ENCODE data around the gene DDX20. TPM values are rescaled to one million over a fixed set of nuclear protein-coding genes. Genes with fewer than 3 reads are reported as not detected.

DDX20 gene
- total RNA-seq, 4 donors from 2014 or later, result 22.2 to 32.9 (median 29.2) TPM

DNA sequence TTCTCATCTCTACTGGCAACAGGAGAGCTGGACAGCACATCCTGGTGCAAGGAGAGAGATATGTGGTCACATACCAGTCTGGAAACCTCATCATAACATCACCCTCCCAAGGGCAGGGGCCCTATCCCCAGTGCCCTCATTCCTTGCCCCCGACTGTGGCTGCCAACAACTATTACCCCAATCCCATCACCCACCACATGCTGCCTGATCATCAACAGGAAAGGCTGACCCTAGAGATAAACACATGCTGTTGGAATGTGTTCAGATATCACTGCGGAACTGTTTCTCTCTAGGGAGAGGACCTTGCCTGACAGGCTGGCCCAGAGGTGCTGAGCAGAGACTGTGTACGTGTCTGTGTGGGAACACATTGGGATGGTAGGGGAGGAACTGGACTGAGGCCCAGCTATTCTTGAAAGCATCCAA is 12.0 kb upstream of the DDX20 start:
- peaks cover 10 to 17% of the 10 kb centered on the region in 2 donors for H3K4me1 ChIP-seq
- in situ Hi-C loops (cut with MboI; ENCODE audit: low sequenced_read_pairs in 4 of 4) (no loop called here), intact Hi-C loops (cut with DNase I; ENCODE audit: low total_unique reads) (no loop called here)
- ATAC-seq, result no peak
- H3K27ac ChIP-seq, result no peak overlapping the region
- no peaks in the 10 kb centered on the region for H3K27me3 ChIP-seq
- H3K36me3 ChIP-seq, result no peaks in the 10 kb centered on the region
- H3K4me3 ChIP-seq, result no peak overlapping the region
- TF ChIP-seq, protein P1, sequence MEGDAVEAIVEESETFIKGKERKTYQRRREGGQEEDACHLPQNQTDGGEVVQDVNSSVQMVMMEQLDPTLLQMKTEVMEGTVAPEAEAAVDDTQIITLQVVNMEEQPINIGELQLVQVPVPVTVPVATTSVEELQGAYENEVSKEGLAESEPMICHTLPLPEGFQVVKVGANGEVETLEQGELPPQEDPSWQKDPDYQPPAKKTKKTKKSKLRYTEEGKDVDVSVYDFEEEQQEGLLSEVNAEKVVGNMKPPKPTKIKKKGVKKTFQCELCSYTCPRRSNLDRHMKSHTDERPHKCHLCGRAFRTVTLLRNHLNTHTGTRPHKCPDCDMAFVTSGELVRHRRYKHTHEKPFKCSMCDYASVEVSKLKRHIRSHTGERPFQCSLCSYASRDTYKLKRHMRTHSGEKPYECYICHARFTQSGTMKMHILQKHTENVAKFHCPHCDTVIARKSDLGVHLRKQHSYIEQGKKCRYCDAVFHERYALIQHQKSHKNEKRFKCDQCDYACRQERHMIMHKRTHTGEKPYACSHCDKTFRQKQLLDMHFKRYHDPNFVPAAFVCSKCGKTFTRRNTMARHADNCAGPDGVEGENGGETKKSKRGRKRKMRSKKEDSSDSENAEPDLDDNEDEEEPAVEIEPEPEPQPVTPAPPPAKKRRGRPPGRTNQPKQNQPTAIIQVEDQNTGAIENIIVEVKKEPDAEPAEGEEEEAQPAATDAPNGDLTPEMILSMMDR (IDR thresholded peaks at IDR 0.05 in 4 of 5, conservative IDR thresholded peaks at IDR 0.05 in 1 of 5), result no peak
- no peak for TF ChIP-seq POLR2A (IDR thresholded peaks at IDR 0.05)
- DNase-seq, result no peak
- no peaks in the 10 kb centered on the region for H3K9me3 ChIP-seq

GRCh38 chr1:111745675-111746613 is 9.8 kb upstream of the DDX20 start:
- intact Hi-C loops (cut with DNase I; ENCODE audit: low total_unique reads), result no loop called here
- no peaks in the 10 kb centered on the region for H3K9me3 ChIP-seq
- no peaks in the 10 kb centered on the region for H3K36me3 ChIP-seq
- in situ Hi-C loops (cut with MboI; ENCODE audit: low sequenced_read_pairs in 4 of 4), result no loop called here
- TF ChIP-seq, protein P1 (IDR thresholded peaks at IDR 0.05 in 4 of 5, conservative IDR thresholded peaks at IDR 0.05 in 1 of 5), result no peak
- no peak for TF ChIP-seq POLR2A (IDR thresholded peaks at IDR 0.05)
- H3K27me3 ChIP-seq, result no peaks in the 10 kb centered on the region
- peak; percentile 16 to 38 for ATAC-seq
- no peak for DNase-seq
- H3K4me3 ChIP-seq, result no peak overlapping the region
- peak overlapping the region in 3 of 4 donors; percentile 4 to 61 (median 20) for H3K27ac ChIP-seq
- peaks cover 10 to 17% of the 10 kb centered on the region in 2 donors for H3K4me1 ChIP-seq

GRCh38 chr1:111746614-111746999 is 9.1 kb upstream of the DDX20 start:
- Histone ChIP-seq H3K27ac (peak overlapping the region in 1 of 4 donors; percentile 61), H3K36me3 (no peaks in the 10 kb centered on the region), H3K9me3 (no peaks in the 10 kb centered on the region), H3K4me3 (no peak overlapping the region), H3K27me3 (no peaks in the 10 kb centered on the region), H3K4me1 (peaks cover 10 to 17% of the 10 kb centered on the region in 2 donors)
- TF ChIP-seq, protein P1 (IDR thresholded peaks at IDR 0.05 in 4 of 5, conservative IDR thresholded peaks at IDR 0.05 in 1 of 5), result no peak
- TF ChIP-seq POLR2A (IDR thresholded peaks at IDR 0.05), result no peak
- intact Hi-C loops (cut with DNase I; ENCODE audit: low total_unique reads), result no loop called here
- in situ Hi-C loops (cut with MboI; ENCODE audit: low sequenced_read_pairs in 4 of 4), result no loop called here
- ATAC-seq (no peak), DNase-seq (no peak)

- ATAC-seq (peak; percentile 50 to 88), DNase-seq (peak; percentile 51 to 69)
- Histone ChIP-seq H3K4me1 (peaks cover 10 to 17% of the 10 kb centered on the region in 2 donors), H3K27ac (no peak overlapping the region), H3K4me3 (no peak overlapping the region), H3K9me3 (no peaks in the 10 kb centered on the region), H3K27me3 (no peaks in the 10 kb centered on the region), H3K36me3 (no peaks in the 10 kb centered on the region)
- TF ChIP-seq, protein P1 (IDR thresholded peaks at IDR 0.05 in 4 of 5, conservative IDR thresholded peaks at IDR 0.05 in 1 of 5), result peak; percentile 64 to 81 (median 71)
- no peak for TF ChIP-seq POLR2A (IDR thresholded peaks at IDR 0.05)
- intact Hi-C loops (cut with DNase I; ENCODE audit: low total_unique reads), result loop anchor here (1.0 kb wide), 1 partner anchor 32 kb away; no protein-coding TSS in a partner anchor
- in situ Hi-C loops (cut with MboI; ENCODE audit: low sequenced_read_pairs in 4 of 4), result no loop called here
These were observed 8.4 kb upstream of the DDX20 start for GRCh38 chr1:111747282-111747734.
